ENCODE measurements around the gene FHOD1. TPM values are rescaled to one million over a fixed set of nuclear protein-coding genes. Genes with fewer than 3 reads are reported as not detected.
A peak's percentile ranks its signal among the peaks of the same experiment; 100 is the strongest.

FHOD1 gene
- polyA plus RNA-seq, 3 donors: 5.1 to 152 (median 5.5) TPM

DNA sequence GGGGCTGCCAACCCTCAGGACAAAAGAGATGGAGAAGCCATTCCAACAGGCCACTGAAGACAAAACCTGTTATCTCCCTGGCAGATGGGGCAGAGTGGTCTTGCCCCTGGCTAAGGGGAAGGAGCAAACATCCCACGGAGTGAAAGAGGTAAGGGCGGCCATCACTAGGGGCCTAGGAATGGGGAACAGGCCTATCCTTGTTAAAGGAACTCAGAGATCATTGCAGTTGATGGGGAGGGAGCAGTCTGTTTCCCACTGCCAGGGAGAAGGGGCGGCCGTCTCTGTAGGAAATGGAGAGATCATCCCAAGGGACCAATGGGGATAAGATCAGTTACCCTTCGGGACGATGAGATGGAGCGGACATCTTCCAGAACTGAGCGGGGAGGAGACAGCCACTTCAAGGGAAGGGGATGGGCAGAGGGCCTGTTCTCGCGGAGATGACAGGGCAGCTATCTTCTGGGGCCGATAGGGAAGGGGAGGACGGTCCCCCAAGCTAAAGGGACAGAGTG, 20.9 kb downstream of the FHOD1 start:
- 2% methylated on average over 11 of the region's 12 CpGs for WGBS (ENCODE audit: insufficient coverage)
- H3K4me1 Mint-ChIP-seq: peaks cover 26% of the 10 kb centered on the region
- H3K27ac Mint-ChIP-seq: peak overlapping the region; percentile 90 to 99 (median 96)
- Histone ChIP-seq H3K27me3 (ENCODE audit: control insufficient read depth in 2 of 2, insufficient read depth in 2 of 2, low read length in 2 of 2) (no peaks in the 10 kb centered on the region), H3K9ac (ENCODE audit: insufficient read depth, low read length, poor library complexity, severe bottlenecking) (peak overlapping the region; percentile 87), H2AFZ (ENCODE audit: insufficient read depth, low read depth, low read length, poor library complexity, severe bottlenecking) (peak overlapping the region; percentile 84), H3K4me1 (ENCODE audit: control insufficient read depth in 1 of 2, insufficient read depth in 2 of 2, low read length in 2 of 2) (peaks cover 17 to 23% of the 10 kb centered on the region in 2 donors), H4K20me1 (ENCODE audit: insufficient read depth, low read length) (peaks cover 38% of the 10 kb centered on the region), H3K4me3 (replicated peaks in 1 of 3; ENCODE audit: low read depth in 2 of 3, low read length in 3 of 3) (peak overlapping the region; percentile 74 to 99 (median 92)), H3K27ac (ENCODE audit: low read depth in 1 of 2, low read length in 2 of 2) (peak overlapping the region; percentile 58 to 92), H3K4me2 (replicated peaks; ENCODE audit: extremely low read depth, low read length, poor library complexity, severe bottlenecking) (peak overlapping the region; percentile 97), H3K36me3 (replicated peaks in 1 of 2; ENCODE audit: control insufficient read depth in 1 of 2, insufficient read depth in 2 of 2, low read length in 2 of 2) (peaks cover 32 to 34% of the 10 kb centered on the region in 2 donors), H3K9me3 (replicated peaks in 1 of 2; ENCODE audit: control insufficient read depth in 1 of 2, insufficient read depth in 1 of 2, low read length in 2 of 2) (no peaks in the 10 kb centered on the region), H3K79me2 (ENCODE audit: insufficient read depth, low read length) (peaks cover 28% of the 10 kb centered on the region)
- no peak for DNase-seq
- TF ChIP-seq CTCF (IDR thresholded peaks at IDR 0.05): no peak
- H3K36me3 Mint-ChIP-seq: peaks cover 31 to 33% of the 10 kb centered on the region in 2 donors
- peaks cover 0 to 1% (median 0%) of the 10 kb centered on the region in 3 donors for H3K27me3 Mint-ChIP-seq (ENCODE audit: low read depth in 3 of 3)
- peaks cover 0 to 3% (median 1%) of the 10 kb centered on the region in 7 donors for H3K9me3 Mint-ChIP-seq
- intact Hi-C loops (cut with micrococcal nuclease): loop anchor here (2.0 to 5.0 kb wide), 2 partner anchors 20 to 34 kb away; partner anchors contain the start of genes E2F4 (in 2 of the 2), EXOC3L1 (in 2 of the 2) and FHOD1 (in 1 of the 2)
- H3K4me3 Mint-ChIP-seq: peak overlapping the region; percentile 95 to 96

DNA sequence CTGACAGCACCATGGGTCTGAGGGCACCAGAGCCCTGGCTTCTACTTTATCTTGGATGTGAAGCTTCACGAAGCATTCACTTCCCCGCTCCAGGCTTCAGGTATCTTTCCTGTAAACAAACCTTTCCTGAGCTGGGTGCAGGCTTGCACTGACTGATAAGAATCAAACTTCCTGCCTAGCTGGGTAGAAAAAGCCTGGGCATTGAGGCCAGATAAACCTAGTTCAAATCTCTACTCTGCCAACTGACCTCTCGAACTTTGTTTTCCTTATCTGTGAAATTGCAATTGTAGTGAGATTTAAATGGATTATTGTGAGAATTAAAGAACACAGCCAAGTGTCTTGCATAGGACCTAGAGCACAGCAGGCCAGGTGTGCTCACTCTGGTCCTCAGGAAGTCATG, 23.3 kb downstream of the FHOD1 start:
- H3K79me2 ChIP-seq (ENCODE audit: insufficient read depth, low read length): peaks cover 25% of the 10 kb centered on the region
- no peak overlapping the region for H3K9ac ChIP-seq (ENCODE audit: insufficient read depth, low read length, poor library complexity, severe bottlenecking)
- Mint-ChIP-seq H3K4me1 (peaks cover 26% of the 10 kb centered on the region), H3K27me3 (ENCODE audit: low read depth in 3 of 3) (peaks cover 0 to 1% (median 0%) of the 10 kb centered on the region in 3 donors), H3K27ac (no peak overlapping the region), H3K36me3 (peaks cover 12 to 13% of the 10 kb centered on the region in 2 donors), H3K9me3 (peaks cover 0 to 5% (median 1%) of the 10 kb centered on the region in 7 donors), H3K4me3 (no peak overlapping the region)
- WGBS (ENCODE audit: insufficient coverage): no CpG with 5 or more reads among the region's 3 CpGs
- no peak overlapping the region for H3K27ac ChIP-seq (ENCODE audit: low read depth in 1 of 2, low read length in 2 of 2)
- peaks cover 17% of the 10 kb centered on the region for H4K20me1 ChIP-seq (ENCODE audit: insufficient read depth, low read length)
- H3K4me1 ChIP-seq (ENCODE audit: control insufficient read depth in 1 of 2, insufficient read depth in 2 of 2, low read length in 2 of 2): peaks cover 17 to 23% of the 10 kb centered on the region in 2 donors
- TF ChIP-seq CTCF (IDR thresholded peaks at IDR 0.05): no peak
- no peaks in the 10 kb centered on the region for H3K9me3 ChIP-seq (replicated peaks in 1 of 2; ENCODE audit: control insufficient read depth in 1 of 2, insufficient read depth in 1 of 2, low read length in 2 of 2)
- H3K4me2 ChIP-seq (replicated peaks; ENCODE audit: extremely low read depth, low read length, poor library complexity, severe bottlenecking): no peak overlapping the region
- peaks cover 9 to 11% of the 10 kb centered on the region in 2 donors for H3K36me3 ChIP-seq (replicated peaks in 1 of 2; ENCODE audit: control insufficient read depth in 1 of 2, insufficient read depth in 2 of 2, low read length in 2 of 2)
- H2AFZ ChIP-seq (ENCODE audit: insufficient read depth, low read depth, low read length, poor library complexity, severe bottlenecking): no peak overlapping the region
- H3K4me3 ChIP-seq (replicated peaks in 1 of 3; ENCODE audit: low read depth in 2 of 3, low read length in 3 of 3): no peak overlapping the region
- no peak for DNase-seq
- H3K27me3 ChIP-seq (ENCODE audit: control insufficient read depth in 2 of 2, insufficient read depth in 2 of 2, low read length in 2 of 2): no peaks in the 10 kb centered on the region
- intact Hi-C loops (cut with micrococcal nuclease): no loop called here

Data from CD14-positive monocyte (primary cell).